Measurements from ENCODE around the gene SH3TC1. TPM values are rescaled to one million over a fixed set of nuclear protein-coding genes. Genes with fewer than 3 reads are reported as not detected.
A peak's percentile ranks its signal among the peaks of the same experiment; 100 is the strongest.

SH3TC1 gene
- total and polyA plus RNA-seq, 2 of the 13 experiments (the other 11 are each of a cell fraction or from before 2014, with no cell fraction given): 14.9 to 21.8 TPM

GRCh38 chr4:8200302-8200975 lies 1.3 kb downstream of the SH3TC1 start (continued):
- TF ChIP-seq MNT (IDR thresholded peaks at IDR 0.05) (0 out of 2 replicates have a peak, but pooled peaks have one; percentile 6), SCMH1 (CRISPR knock-in tag; IDR thresholded peaks at IDR 0.05; ENCODE audit: borderline replicate concordance) (no peak), HINFP (CRISPR knock-in tag; IDR thresholded peaks at IDR 0.05; ENCODE audit: low read depth) (no peak), ZEB1 (IDR thresholded peaks at IDR 0.05; ENCODE audit: insufficient replicate concordance, low read depth) (no peak), ZNF530 (CRISPR knock-in tag; IDR thresholded peaks at IDR 0.05; ENCODE audit: low read depth) (no peak), FOXA3 (CRISPR knock-in tag; IDR thresholded peaks at IDR 0.05) (peak; percentile 19; the same call in 1 of the 2 replicates), TBX3 (IDR thresholded peaks at IDR 0.05; ENCODE audit: borderline replicate concordance) (no peak), GTF3A (CRISPR knock-in tag; conservative IDR thresholded peaks at IDR 0.05) (no peak), ZNF432 (CRISPR knock-in tag; IDR thresholded peaks at IDR 0.05; ENCODE audit: borderline replicate concordance) (no peak), ZBTB1 (CRISPR knock-in tag; IDR thresholded peaks at IDR 0.05; ENCODE audit: borderline replicate concordance) (no peak), MAX (IDR thresholded peaks at IDR 0.05) (peak; percentile 49; the same call in 1 of the 2 replicates), ZNF629 (CRISPR knock-in tag; conservative IDR thresholded peaks at IDR 0.05) (peak; percentile 85), NR3C1 (CRISPR knock-in tag; IDR thresholded peaks at IDR 0.05) (no peak), ZNF484 (CRISPR knock-in tag; IDR thresholded peaks at IDR 0.05; ENCODE audit: borderline replicate concordance, low read depth) (no peak), TARDBP (CRISPR knock-in tag; IDR thresholded peaks at IDR 0.05) (no peak), ZFP41 (CRISPR knock-in tag; IDR thresholded peaks at IDR 0.05; ENCODE audit: borderline replicate concordance) (no peak), MTF1 (CRISPR knock-in tag; IDR thresholded peaks at IDR 0.05) (no peak), ZNF850 (CRISPR knock-in tag; conservative IDR thresholded peaks at IDR 0.05) (no peak), FOXO1 (CRISPR knock-in tag; IDR thresholded peaks at IDR 0.05) (no peak), SUZ12 (IDR thresholded peaks at IDR 0.05; ENCODE audit: low read depth, low read length) (no peak), RBFOX2 (IDR thresholded peaks at IDR 0.05; ENCODE audit: low read depth, low read length) (peak; percentile 72)
- TF ChIP-seq, protein P1, sequence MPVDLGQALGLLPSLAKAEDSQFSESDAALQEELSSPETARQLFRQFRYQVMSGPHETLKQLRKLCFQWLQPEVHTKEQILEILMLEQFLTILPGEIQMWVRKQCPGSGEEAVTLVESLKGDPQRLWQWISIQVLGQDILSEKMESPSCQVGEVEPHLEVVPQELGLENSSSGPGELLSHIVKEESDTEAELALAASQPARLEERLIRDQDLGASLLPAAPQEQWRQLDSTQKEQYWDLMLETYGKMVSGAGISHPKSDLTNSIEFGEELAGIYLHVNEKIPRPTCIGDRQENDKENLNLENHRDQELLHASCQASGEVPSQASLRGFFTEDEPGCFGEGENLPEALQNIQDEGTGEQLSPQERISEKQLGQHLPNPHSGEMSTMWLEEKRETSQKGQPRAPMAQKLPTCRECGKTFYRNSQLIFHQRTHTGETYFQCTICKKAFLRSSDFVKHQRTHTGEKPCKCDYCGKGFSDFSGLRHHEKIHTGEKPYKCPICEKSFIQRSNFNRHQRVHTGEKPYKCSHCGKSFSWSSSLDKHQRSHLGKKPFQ (CRISPR knock-in tag; IDR thresholded peaks at IDR 0.05; ENCODE audit: insufficient replicate concordance): no peak
- TF ChIP-seq, protein P2, sequence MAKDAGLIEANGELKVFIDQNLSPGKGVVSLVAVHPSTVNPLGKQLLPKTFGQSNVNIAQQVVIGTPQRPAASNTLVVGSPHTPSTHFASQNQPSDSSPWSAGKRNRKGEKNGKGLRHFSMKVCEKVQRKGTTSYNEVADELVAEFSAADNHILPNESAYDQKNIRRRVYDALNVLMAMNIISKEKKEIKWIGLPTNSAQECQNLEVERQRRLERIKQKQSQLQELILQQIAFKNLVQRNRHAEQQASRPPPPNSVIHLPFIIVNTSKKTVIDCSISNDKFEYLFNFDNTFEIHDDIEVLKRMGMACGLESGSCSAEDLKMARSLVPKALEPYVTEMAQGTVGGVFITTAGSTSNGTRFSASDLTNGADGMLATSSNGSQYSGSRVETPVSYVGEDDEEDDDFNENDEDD (CRISPR knock-in tag; IDR thresholded peaks at IDR 0.05; ENCODE audit: borderline replicate concordance): no peak
- TF ChIP-seq, protein P3, sequence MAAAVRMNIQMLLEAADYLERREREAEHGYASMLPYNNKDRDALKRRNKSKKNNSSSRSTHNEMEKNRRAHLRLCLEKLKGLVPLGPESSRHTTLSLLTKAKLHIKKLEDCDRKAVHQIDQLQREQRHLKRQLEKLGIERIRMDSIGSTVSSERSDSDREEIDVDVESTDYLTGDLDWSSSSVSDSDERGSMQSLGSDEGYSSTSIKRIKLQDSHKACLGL (CRISPR knock-in tag; IDR thresholded peaks at IDR 0.05): no peak; the same call in 1 of the 2 replicates

All from HepG2 (cell line).